NCI-H1417 treated with DMSO at 0.1 percent for 48 hours (cell line): ENCODE results near the gene SAXO1.
"Not testable (repeated sequence)": the region's sequence is repeated elsewhere in the genome, so short reads cannot be mapped to it uniquely, and the experiment has no call there.

Experiments used
- DNase-seq: peaks from one replicate; lab custom pipeline; 2025; lab: John Stamatoyannopoulos, UW

SAXO1 gene

DNA sequence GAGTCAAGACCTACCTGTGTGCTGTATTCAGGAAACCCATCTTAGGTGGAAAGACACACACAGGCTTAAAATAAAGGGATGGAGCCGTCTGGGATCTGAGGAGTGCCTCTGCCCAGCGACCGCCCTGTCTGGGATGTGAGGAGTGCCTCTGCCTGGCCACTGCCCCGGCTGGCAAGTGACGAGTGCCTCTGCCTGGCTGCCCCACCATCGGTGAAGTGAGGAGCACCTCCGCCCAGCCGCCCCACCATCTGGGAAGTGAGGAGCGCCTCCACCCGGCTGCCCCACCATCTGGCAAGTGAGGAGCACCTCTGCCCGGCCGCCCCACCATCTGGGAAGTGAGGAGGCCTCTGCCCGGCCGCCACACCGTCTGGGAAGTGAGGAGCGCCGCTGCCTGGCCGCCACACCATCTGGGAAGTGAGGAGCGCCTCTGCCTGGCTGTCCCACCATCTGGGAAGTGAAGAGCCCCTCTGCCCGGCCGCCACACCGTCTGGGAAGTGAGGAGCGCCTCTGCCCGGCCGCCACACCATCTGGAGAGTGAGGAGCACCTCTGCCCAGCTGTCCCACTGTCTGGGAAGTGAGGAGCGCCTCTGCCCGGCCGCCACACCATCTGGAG lies 33.7 kb downstream of the SAXO1 start:
- no peak for DNase-seq

DNA sequence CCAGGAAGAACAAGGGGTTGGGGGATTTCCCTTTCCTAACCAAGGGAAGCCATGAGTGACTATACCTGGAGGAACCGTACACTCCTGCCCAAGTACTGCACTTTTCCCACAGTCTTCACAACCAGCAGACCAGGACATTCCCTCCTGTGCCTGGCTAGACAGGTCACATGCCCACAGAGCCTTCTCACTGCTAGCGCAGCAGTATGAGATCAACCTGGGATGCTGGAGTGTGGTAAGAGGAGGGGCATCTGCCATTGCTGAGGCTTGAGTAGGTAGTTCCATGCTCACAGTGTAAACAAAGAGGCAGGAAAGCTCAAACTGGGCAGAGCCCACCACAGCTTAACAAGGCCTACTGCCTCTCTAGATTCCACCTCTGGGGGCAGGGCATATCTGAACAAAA lies 35.9 kb downstream of the SAXO1 start:
- no peak for DNase-seq

DNA sequence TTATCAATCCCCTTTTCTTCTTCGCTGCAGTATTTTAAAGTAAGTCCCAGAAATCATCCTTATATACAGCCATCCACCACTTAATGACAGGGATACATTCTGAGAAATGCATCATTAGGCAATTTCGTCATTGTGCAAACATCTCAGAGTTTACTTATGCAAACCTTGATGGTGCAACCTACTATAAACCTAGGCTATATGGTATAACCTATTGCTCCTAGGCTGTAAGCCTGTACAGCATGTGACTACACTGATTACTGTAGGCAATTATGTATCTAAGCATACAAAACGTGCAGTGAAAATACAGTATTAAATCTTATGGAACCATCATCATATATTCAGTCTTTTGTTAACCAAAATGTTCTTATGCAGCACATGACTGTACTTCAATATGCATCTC lies 36.8 kb downstream of the SAXO1 start:
- no peak for DNase-seq

DNA sequence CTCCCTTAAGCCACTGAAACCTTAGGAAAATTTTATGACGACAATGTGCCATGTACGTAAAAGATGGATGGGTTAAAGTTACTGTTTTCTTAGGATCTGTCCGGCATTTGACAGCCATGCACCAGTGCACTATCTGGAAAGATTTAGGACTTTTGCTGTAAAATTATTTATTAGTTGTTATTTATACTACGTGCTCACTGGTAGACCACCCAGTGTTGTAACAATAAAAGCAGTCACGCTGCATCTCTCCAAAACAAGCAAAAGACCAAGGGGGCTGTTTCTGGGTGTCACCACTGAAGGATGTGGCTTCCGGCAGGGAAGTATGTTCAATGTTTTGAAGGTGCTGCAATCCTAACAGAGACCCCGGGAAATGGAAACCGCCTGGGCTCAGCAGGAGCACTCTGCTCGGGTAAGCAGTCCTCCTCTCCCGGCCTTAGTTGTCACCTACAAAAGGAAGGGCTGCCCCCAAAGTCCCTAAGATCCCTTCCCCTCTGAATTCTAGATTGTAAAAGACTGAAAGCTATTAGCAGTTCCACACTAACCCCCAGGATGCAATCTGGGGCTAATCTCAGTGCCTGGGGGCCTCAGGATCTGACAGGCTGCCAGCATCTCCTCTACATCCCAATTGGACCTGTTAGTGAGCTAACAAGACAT lies 38.6 kb downstream of the SAXO1 start:
- no peak for DNase-seq

DNA sequence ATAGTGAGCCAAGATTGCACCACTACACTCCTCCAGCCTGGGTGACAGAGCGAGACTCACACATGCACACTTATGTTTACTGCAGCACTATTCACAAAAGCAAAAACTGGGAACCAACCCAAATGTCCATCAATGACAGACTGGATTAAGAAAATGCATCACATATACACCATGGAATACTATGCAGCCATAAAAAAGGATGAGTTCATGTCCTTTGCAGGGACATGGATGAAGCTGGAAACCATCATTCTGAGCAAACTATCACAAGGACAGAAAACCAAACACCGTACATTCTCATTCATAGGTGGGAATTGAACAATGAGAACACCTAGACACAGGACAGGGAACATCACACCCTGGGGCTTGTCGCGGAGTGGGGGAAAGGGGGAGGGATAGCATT lies 41.8 kb downstream of the SAXO1 start:
- not testable (repeated sequence) for DNase-seq

DNA sequence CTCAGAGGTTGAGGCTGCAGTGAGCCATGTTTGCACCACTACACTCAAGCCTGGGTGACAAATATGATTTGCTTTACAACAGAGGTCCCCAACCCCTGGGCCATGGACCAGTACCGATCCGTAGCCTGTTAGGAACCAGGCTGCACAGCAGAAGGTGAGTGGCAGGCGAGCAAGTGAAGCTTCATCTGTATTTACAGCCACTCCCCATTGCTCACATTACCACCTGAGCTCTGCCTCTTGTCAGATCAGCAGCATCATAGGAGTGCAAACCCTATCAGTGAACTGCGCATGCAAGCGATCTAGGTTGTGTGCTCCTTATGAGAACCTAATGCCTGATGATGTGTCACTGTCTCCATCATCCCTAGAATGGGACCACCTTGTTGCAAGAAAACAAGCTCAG lies 42.5 kb downstream of the SAXO1 start:
- no peak for DNase-seq

DNA sequence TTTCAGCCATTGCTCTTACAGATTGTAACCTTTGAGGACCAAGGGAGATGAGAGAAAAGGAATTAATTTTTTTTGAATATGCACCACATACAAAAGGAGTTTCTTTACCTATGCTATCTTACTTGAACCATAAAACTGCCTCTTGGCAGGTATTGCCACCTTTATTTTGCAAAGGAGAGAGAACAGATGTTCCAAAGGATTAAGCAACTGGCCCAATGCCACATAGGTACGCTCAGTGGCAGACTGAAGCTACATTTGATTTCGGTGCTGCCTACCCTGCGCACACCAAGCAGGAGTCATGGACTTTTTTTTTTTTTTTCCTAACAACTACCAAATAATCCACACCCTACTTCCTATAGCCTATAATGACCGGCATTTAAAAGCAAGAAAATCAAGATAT lies 43.1 kb downstream of the SAXO1 start:
- no peak for DNase-seq

DNA sequence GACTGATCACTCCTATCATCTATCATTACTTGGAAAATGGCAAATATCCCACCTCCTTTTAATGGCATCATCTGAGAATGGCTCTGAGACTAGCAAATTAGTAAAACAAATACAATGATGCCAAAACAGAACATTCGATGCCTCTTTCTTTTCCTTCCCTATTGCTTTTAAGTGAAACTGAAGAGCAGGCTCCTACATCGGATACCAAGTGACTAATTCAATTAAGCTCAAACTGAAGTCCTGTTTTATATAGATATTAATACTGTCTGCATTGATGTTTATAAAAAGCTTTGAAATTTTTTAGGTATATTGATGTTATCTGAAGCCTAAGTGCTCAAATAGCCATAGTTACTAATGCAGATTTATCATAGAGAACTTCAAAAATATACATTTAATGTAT lies 43.9 kb downstream of the SAXO1 start:
- no peak for DNase-seq

DNA sequence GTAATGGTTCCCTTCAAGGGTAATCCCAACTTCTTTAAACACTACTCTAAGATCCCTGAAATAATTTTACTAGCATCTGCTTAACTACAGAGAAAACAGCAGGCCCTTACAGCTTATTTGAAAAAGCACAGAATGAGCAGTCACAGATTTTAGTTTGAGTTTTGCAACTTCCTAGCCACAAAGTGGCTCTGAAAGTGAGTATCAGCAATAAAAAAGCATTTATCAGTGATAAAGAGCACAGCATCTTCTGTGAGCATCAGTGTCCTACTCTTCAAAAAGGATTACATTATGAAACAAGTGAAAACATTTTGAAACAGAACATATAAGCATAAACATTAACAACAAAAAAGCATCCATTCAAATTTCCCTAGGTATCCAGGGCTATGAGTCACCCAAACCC lies 45.0 kb downstream of the SAXO1 start:
- DNase-seq = no peak

DNA sequence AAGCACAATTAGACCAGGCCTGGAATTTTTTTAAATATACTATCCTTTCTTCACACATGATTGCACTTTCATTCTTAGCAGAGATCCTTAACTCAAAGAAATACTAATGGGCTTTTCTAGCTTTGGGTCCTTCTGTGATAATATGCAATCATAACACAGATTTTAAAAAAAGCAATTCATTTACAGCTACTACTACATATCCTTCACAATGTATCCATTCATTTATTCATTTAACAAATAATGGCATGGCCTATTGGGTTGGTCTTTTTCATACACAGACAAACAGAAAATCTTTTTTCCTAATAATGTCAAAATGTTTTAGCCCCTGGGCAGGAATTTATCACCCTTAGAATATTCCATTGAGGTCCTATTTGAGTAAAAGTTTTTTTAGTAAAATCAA lies 47.0 kb downstream of the SAXO1 start:
- DNase-seq = no peak

DNA sequence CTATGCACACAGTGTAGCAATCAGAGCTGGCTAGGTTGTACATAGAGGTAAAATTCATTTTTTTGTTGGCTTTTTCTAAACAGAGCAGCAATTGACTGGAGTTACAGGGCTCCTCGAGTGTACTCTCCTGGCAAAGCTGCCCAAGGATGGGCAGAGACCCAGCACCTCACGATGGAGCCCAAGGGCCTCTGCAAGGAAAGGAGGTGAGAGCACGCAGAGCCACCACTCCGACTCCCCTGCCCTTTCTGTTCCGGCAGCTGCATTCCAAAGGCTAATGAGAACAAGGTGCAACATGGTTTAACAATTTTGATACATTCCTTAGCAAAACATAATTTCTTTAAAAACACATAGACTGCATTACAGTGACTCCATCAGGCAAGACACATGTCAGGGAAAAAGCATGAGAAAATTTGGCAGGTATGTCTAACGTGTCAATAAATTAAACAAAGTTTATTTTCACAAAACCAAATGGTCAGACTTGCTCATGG lies 47.5 kb downstream of the SAXO1 start:
- DNase-seq = no peak

DNA sequence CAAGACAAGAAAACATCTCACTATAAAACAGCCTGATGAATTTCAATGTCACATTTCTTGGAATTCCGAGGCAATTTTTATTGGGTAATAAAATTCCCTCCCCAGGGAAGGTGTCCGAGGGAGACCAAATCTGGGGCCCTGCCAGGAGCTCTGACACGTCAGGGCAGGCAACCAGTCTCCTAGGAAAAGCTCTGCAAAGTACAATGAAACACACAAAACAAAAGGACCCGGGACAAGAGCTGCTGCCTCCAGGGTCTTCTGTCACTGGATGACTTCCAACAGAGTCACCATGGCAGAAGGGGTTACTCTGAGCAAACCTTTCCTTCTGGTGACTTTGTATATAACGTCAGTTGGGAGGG lies 50.8 kb downstream of the SAXO1 start:
- DNase-seq = no peak

DNA sequence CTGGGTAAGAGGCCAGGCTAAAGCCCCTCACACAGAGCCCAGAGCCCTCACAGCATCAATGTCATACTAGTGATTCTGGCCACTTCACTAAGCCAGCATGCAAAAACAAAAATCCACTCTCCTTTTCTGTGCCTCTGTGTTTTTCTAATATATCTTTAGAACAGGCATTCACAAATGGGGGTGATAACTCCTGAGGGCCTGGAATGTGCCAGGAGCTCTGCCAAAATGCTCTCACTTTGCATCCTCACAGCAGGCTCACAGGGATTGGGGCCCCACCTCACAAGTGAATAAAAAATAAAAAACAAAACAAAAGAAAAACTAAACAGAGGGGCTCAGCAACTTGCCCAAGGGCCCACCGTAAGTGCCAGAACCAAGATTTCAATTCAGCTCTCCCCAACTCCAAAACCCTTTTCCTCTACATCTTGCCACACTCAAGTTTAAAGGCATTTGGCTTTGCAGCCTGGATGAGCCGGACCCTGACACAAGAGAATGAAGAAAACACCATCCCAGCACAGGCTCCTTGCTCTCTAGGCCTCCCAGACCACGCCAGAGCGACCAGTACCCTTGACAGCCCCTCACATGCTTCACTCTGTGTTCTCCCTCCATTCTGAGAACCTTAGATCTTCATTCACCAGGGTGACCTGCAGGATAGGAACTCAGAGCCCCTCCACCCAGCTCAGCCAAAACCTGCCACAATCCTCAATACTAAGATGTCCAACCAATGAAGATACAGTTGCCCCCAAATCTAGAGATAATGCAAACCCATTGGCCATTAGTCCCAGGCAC lies 51.3 kb downstream of the SAXO1 start:
- no peak for DNase-seq

DNA sequence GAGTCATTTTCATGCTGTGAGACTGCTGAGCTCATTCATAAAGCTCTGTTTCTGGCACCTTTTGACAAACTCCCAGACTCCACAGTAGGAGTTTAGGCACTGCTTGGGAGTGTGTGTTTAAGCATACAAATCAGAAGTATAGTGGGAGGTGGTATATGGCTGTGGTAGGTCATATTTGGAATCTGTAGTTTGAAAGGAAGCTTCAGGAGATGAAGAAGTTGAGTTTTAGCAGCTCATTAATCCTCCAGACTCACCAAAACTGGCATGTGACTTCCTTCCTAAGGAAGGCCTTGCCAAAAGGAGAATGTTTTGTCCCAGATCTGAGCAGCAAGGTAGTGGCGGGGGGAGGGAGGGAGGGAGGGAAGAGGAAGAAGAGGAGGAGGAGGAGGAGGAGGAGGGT lies 52.8 kb downstream of the SAXO1 start:
- no peak for DNase-seq

DNA sequence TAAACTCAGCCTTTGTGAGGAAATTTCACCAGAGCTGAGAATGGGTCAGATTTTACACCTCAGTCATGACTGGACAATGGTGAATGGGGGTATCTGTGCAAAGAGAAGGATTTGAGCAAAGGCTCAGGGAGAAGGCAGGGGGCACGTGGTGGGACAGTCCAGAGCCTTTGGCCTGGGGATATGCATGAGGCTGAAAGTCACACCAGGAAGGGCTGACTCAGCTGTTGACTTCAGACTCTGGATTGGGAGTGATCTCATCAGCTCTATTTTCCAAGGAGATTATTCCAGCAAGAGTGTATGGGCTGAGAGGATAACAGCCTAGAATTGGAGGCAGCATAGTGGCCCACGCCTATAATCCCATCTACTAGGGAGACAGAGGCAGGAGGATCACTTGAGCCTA lies 53.6 kb downstream of the SAXO1 start:
- no peak for DNase-seq

DNA sequence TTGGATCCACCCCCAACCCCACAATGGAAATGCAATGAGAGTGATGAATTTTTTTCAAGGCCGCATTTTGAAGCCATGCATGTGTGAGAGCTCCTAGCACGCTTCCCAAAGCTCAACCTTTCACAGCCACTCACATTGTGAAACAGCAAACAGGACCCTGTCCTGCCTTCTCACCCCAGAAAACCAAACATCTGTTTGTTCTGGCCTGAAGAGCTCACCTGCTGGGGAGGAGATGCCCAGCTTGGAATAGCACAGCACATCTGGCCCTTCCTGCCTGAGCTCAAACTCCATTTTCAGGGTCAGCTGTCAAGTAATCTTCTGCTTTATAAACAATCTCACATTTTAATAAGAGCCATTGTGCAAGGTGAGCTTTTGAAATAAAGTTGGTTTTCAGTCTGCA lies 54.8 kb downstream of the SAXO1 start:
- DNase-seq = no peak

DNA sequence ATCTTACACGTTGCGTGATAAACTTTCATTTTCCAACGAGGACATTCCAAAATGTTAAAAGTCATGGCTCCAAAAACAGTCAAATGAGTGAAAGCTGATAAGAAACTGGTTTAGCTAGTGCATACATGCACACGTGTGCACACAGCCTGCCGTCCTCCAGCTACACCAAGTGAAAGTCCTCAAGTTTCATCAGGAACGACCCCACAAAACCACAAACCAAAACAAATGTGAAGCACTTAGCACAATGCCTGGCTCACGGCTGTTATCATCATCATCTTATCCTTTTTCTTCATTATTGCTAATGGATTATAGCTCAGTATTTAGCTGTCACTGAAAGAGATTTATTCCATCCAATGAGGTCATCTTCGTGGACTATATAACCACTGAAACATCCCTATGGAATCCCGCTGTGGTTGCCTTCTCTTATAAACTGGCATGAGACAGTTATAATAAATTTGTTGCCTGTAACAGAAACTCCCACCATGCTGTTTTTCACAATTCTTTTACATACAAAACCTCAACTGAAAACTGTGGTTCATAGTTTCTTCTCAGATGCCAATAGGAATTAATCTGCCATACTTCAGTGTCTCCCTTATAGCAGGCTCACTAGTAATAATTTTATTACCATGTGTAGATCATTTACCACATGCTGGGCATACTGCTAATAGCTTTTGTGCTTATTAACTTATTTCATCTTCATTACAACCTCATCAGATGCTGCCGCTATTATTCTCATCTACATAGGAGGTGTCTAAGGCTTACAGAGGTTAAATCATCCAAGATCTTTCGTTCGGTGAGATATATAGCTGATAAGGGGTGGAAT lies 56.1 kb downstream of the SAXO1 start:
- no peak for DNase-seq

DNA sequence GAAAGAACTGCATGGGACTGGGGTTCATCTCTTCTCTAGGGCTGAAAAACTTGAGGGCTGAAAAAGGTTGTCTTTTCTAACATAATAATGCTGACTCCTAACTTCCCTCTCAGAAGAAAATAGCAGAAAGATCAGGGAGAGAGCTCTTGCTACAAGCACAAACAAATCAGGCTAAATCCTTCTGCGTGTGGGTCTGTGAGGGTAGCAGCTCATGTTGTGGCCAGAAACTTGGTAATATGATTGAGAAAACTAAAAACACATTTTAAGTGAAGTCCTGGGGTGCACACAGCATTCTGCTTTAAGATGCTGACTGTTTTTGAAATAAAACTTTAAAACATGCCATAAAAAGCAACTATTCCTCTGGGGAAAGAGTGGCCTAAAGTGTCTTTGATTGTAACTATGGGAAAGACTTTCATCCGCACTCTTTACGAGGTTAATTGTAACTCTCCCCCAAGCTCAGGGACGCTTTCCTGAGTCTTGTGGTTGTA lies 56.7 kb downstream of the SAXO1 start:
- no peak for DNase-seq

DNA sequence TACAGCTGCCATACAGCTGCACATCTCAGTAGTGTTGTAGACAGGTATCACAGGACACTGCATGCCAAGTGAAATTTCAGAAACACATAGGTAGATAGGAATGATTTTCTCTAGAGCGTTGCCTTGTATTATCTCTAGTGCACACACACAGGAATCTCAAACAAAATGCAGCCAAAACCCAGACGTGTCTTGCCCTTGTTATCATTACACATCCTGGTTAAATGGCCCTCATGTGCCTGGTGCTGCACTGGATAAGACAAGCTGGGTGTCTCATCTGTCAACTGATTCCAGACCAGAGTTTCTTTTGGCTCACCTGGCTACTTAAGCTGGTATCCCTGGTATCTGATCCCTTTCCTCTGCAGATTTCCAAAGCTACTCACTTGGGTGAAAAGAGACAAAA lies 59.7 kb downstream of the SAXO1 start:
- DNase-seq = no peak

DNA sequence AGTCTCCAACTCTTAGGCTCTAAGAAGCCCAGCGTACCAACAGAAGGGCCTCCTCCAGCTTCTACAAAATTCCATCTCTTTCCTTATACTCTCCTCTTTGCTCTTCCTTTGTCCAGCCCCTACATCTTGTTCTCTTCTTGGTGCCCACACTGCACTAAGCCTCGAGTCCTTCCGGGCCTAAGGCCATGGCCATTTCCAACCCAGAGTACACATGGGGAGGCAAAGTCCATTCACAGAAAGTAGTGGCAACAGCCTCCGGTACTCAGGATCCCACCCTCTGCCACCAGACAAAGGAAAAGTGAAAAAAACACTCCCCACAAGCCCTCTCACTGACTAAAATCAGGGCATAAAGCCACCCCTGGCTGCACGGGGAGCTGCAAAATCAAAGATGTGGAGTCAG lies 60.3 kb downstream of the SAXO1 start:
- no peak for DNase-seq

DNA sequence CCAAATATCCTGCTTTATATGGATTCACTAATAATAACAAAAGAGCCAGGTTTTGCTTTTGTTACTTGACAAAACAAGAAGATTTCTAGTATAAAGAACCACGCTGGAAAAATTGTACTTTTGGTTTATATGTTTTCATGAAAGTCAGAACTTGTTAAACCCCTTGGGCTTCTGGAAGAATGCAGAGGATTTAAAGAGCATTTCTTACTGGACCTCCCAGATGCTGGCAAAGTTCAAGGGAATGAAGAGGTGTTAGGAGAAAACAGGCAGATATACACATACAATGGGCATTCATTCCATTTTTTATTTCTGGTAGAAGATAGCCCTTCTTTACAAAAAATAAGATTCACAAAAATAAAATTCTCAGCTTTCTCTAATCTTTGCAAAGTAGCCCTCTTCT lies 61.1 kb downstream of the SAXO1 start:
- DNase-seq = no peak

DNA sequence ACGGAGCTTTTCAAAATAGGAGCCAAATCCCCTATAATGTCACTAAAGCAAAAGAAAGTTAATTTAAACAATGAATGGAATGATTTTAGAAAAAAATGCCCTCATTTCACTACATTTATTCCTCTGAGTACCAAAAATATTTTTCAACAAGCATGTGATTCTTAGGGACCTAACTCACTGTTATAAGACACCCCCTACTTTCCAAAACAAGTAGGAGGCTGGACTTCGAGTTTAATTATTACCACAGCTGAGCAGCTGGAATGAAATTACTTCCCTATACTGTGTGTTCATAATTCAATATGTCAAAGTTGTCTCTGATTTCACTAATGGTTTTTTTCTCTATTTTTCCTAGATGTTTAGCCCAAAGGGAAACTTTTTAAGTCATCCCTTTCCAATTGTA lies 61.6 kb downstream of the SAXO1 start:
- no peak for DNase-seq
